ENCODE results near the gene A2ML1. TPM values are rescaled to one million over a fixed set of nuclear protein-coding genes. Genes with fewer than 3 reads are reported as not detected.

A2ML1 gene
- total and polyA plus RNA-seq, 12 donors, result 0.13 to 0.20 TPM; not detected in 10

GRCh38 chr12:8876887-8877286 is 54.5 kb downstream of the A2ML1 start:
- no peaks in the 10 kb centered on the region for H3K9me3 ChIP-seq
- 41 to 66% methylated on average over 4 of the region's 4 CpGs for WGBS, 2 donors

DNA sequence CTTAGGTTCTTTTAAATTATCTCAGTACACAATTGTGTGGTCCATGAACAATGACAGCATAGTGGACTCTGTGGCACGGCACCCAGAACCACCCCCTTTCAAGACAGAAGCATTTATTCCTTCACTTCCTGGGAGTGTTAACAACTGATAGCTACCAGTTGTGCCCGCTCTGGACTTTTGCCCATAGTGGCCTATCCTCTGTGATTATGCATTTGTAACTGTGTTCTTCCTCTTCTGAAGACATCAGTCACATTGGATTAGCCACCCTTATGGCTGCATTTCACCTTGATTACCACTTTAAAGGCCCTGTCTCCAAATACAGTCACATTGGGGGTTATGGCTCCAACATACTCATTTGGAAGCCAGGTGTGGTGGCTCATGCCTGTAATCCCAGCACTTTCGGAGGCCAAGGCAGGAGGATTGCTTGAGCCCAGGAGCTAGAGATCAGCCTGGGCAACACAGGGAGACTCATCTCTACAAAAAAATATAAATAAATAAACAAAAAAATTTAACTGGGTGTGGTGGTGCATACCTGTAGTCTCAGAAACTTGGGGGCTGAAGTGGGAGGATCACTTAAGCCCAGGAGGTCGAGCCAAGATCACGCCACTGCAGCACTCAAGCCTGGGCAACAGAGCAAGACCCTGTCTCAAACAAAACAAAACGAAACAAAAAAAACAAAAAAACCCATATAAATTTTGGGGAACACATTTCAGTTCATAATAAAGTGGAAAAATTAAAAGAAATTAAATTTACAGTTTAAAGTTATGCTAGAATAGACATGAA is 64.3 kb downstream of the A2ML1 start:
- intact Hi-C loops (cut with DNase I), result loop anchor here in 1 of 10 donors (5.0 kb wide), 1 partner anchor 204 kb away; no protein-coding TSS in a partner anchor
- 92 to 93% methylated on average over 6 of the region's 6 CpGs for WGBS, 2 donors

More at GRCh38 chr12:8876887-8877286, 54.5 kb downstream of the A2ML1 start:
- DNase-seq, result no peak
- Histone ChIP-seq H3K4me3 (no peak overlapping the region), H3K36me3 (no peaks in the 10 kb centered on the region), H3K4me1 (no peaks in the 10 kb centered on the region), H3K27me3 (no peaks in the 10 kb centered on the region), H3K27ac (no peak overlapping the region)
- no peak for ATAC-seq
- intact Hi-C loops (cut with DNase I), result no loop called here
- no peak for TF ChIP-seq CTCF (IDR thresholded peaks at IDR 0.05)

GRCh38 chr12:8887285-8887715 is 64.9 kb downstream of the A2ML1 start:
- no peaks in the 10 kb centered on the region for H3K9me3 ChIP-seq
- whole genome bisulfite sequencing, 2 donors, result 79 to 81% methylated on average over 4 of the region's 4 CpGs
- no peak for TF ChIP-seq CTCF (IDR thresholded peaks at IDR 0.05)
- DNase-seq, result no peak
- H3K36me3 ChIP-seq, result no peaks in the 10 kb centered on the region
- intact Hi-C loops (cut with DNase I), result loop anchor here in 1 of 10 donors (5.0 kb wide), 1 partner anchor 205 kb away; no protein-coding TSS in a partner anchor
- no peak for ATAC-seq
- no peak overlapping the region for H3K27ac ChIP-seq
- no peaks in the 10 kb centered on the region for H3K27me3 ChIP-seq
- H3K4me3 ChIP-seq, result no peak overlapping the region
- H3K4me1 ChIP-seq, result peaks cover 0 to 5% (median 0%) of the 10 kb centered on the region in 9 donors

More for the DNA sequence above, 64.3 kb downstream of the A2ML1 start:
- TF ChIP-seq CTCF (IDR thresholded peaks at IDR 0.05), result no peak
- H3K4me3 ChIP-seq, result no peak overlapping the region
- H3K27ac ChIP-seq, result no peak overlapping the region
- ATAC-seq (no peak), DNase-seq (no peak)
- H3K4me1 ChIP-seq, result peaks cover 0 to 5% (median 0%) of the 10 kb centered on the region in 9 donors
- H3K27me3 ChIP-seq, result no peaks in the 10 kb centered on the region
- no peaks in the 10 kb centered on the region for H3K36me3 ChIP-seq
- no peaks in the 10 kb centered on the region for H3K9me3 ChIP-seq

- Histone ChIP-seq H3K36me3 (no peaks in the 10 kb centered on the region), H3K4me3 (peak overlapping the region in 9 of 10 donors; percentile 18 to 58 (median 55)), H3K27me3 (no peaks in the 10 kb centered on the region), H3K9me3 (no peaks in the 10 kb centered on the region), H3K4me1 (peaks cover 0 to 5% (median 0%) of the 10 kb centered on the region in 9 donors), H3K27ac (peak overlapping the region in 4 of 10 donors; percentile 36 to 54 (median 44))
- peak; percentile 72 to 94 (median 87) for TF ChIP-seq CTCF (IDR thresholded peaks at IDR 0.05)
- 31% methylated on average over 14 of the region's 14 CpGs for WGBS, 2 donors
- DNase-seq, result peak in 1 of 2 donors; percentile 66
- peak; percentile 55 to 88 (median 82) for ATAC-seq
- intact Hi-C loops (cut with DNase I), result loop anchor here in 9 of 10 donors (1.0 to 10.0 kb wide), 9 partner anchors 106 to 210 kb away; no protein-coding TSS in a partner anchor
Measured at GRCh38 chr12:8890313-8891085, 68.1 kb downstream of the A2ML1 start.

Data from heart right ventricle (tissue), 16 donors.